CD14-positive monocyte (primary cell): ENCODE data around the gene ST3GAL3. TPM values are rescaled to one million over a fixed set of nuclear protein-coding genes. Genes with fewer than 3 reads are reported as not detected.

Experiments
- DNase-seq, 3 donors: peaks; one replicate each; pipeline ENCODE4 v3.0.0-alpha.2; 2011 to 2022
- H2AFZ ChIP-seq: 2 replicates; pipeline ENCODE4 v1.6.0; 2012; ENCODE audit warnings: mild to moderate bottlenecking, low read depth, low read length, inconsistent platforms; ENCODE audit not compliant: insufficient read depth, poor library complexity, severe bottlenecking
- H3K27ac ChIP-seq, 2 donors: 1 replicate in 1 of 2; 2 replicates in 1 of 2; pipeline ENCODE4 v1.5.1; 2012 to 2013; ENCODE audit warnings: low read length in 2 of 2, control low read depth in 1 of 2, inconsistent platforms in 1 of 2, low read depth in 1 of 2, mild to moderate bottlenecking in 1 of 2
- H3K27me3 ChIP-seq, 2 donors: one replicate each; pipeline versions ENCODE4 v1.6.0 to v1.6.1; 2011 to 2013; ENCODE audit warnings: low read length in 2 of 2; ENCODE audit not compliant: control insufficient read depth in 2 of 2, insufficient read depth in 2 of 2
- H3K36me3 ChIP-seq, 2 donors: replicated peaks in 1 of 2; 1 replicate in 1 of 2; 2 replicates in 1 of 2; pipeline versions ENCODE4 v1.5.1 to v1.6.1; 2012 to 2013; ENCODE audit warnings: low read length in 2 of 2, control low read depth in 1 of 2, inconsistent platforms in 1 of 2, mild to moderate bottlenecking in 1 of 2; ENCODE audit not compliant: insufficient read depth in 2 of 2, control insufficient read depth in 1 of 2
- H3K4me1 ChIP-seq, 2 donors: 1 replicate in 1 of 2; 2 replicates in 1 of 2; pipeline versions ENCODE4 v1.5.1 to v1.6.1; 2012 to 2013; ENCODE audit warnings: low read length in 2 of 2, control low read depth in 1 of 2, inconsistent platforms in 1 of 2, mild to moderate bottlenecking in 1 of 2, moderate library complexity in 1 of 2; ENCODE audit not compliant: insufficient read depth in 2 of 2, control insufficient read depth in 1 of 2
- H3K4me2 ChIP-seq: replicated peaks from 2 replicates; pipeline ENCODE3; 2012; ENCODE audit warnings: low read length, moderate library complexity, mild to moderate bottlenecking; ENCODE audit not compliant: poor library complexity, severe bottlenecking; ENCODE audit errors: extremely low read depth
- H3K4me3 ChIP-seq, 3 experiments: fragments of 200-600 bp in 1 of 3; sonication (generic) in 1 of 3; replicated peaks in 1 of 3; 1 replicate in 2 of 3; 2 replicates in 1 of 3; pipeline ENCODE4 v1.5.1; 2011 to 2013; ENCODE audit warnings: low read length in 3 of 3, mild to moderate bottlenecking in 3 of 3, control low read depth in 2 of 3, low read depth in 2 of 3, inconsistent platforms in 1 of 3, moderate library complexity in 1 of 3
- H3K79me2 ChIP-seq: 2 replicates; pipeline ENCODE4 v1.6.0; 2012; ENCODE audit warnings: mild to moderate bottlenecking, control low read depth, inconsistent platforms, low read length, moderate library complexity; ENCODE audit not compliant: insufficient read depth
- H3K9ac ChIP-seq: 2 replicates; pipeline ENCODE4 v1.6.0; 2017; ENCODE audit warnings: low read length, mild to moderate bottlenecking; ENCODE audit not compliant: insufficient read depth, poor library complexity, severe bottlenecking
- H3K9me3 ChIP-seq, 2 donors: replicated peaks in 1 of 2; 1 replicate in 1 of 2; 2 replicates in 1 of 2; pipeline versions ENCODE4 v1.5.1 to v1.6.1; 2012 to 2013; ENCODE audit warnings: low read length in 2 of 2, control low read depth in 1 of 2; ENCODE audit not compliant: control insufficient read depth in 1 of 2, insufficient read depth in 1 of 2
- H4K20me1 ChIP-seq: 2 replicates; pipeline ENCODE4 v1.6.0; 2012; ENCODE audit warnings: mild to moderate bottlenecking, low read length, control low read depth, moderate library complexity; ENCODE audit not compliant: insufficient read depth
- H3K27ac Mint-ChIP-seq, 7 donors: one replicate each; pipeline ENCODE4 v1.8.0; 2020; ENCODE audit warnings: mild to moderate bottlenecking in 7 of 7, mixed read lengths in 7 of 7, moderate library complexity in 6 of 7, inconsistent platforms in 2 of 7
- H3K27me3 Mint-ChIP-seq, 3 donors: one replicate each; pipeline ENCODE4 v1.8.0; 2021 to 2022; ENCODE audit warnings: low read depth in 3 of 3, mild to moderate bottlenecking in 3 of 3, mixed read lengths in 3 of 3, moderate library complexity in 3 of 3, inconsistent platforms in 1 of 3
- H3K36me3 Mint-ChIP-seq, 2 donors: one replicate each; pipeline ENCODE4 v1.8.0; 2020; ENCODE audit warnings: mixed read lengths in 2 of 2, inconsistent platforms in 1 of 2, mild to moderate bottlenecking in 1 of 2
- H3K4me1 Mint-ChIP-seq: one replicate; pipeline ENCODE4 v1.8.0; 2020; ENCODE audit warnings: mild to moderate bottlenecking, mixed read lengths
- H3K4me3 Mint-ChIP-seq, 2 donors: one replicate each; pipeline ENCODE4 v1.8.0; 2020; ENCODE audit warnings: mild to moderate bottlenecking in 2 of 2, mixed read lengths in 2 of 2, moderate library complexity in 1 of 2
- H3K9me3 Mint-ChIP-seq, 7 donors: one replicate each; pipeline ENCODE4 v1.8.0; 2020 to 2022; ENCODE audit warnings: mixed read lengths in 7 of 7, mild to moderate bottlenecking in 6 of 7, moderate library complexity in 6 of 7, inconsistent platforms in 2 of 7
- CTCF ChIP-seq: fragments of 200-600 bp; IDR thresholded peaks from one replicate; pipeline ENCODE4 v1.8.0; 2022; ENCODE audit warnings: antibody characterized with exemption, mild to moderate bottlenecking
- WGBS: methylation state at CpG from one replicate; pipeline ENCODE4 v1.1.5; 2013; ENCODE audit warnings: missing lambda C conversion rate; ENCODE audit not compliant: insufficient coverage; 5-methylcytosine and 5-hydroxymethylcytosine counted together
- intact Hi-C, 2 donors: fragments of 100-400 bp; cut with micrococcal nuclease; formaldehyde crosslinking; loops; one replicate each; pipeline versions ENCODE4 v1.15.0 to v1.15.1; 2023
- polyA plus RNA-seq, 3 donors: library from polyadenylated mRNA; depleted of rRNA in 1 of 3; unstranded in 2 of 3; stranded (reverse) in 1 of 3; fragments of 300-500 nt in 2 of 3; fragments of >200 nt in 1 of 3; fragmentation: Illumina TruSeq in 2 of 3; gene quantifications; 1 replicate in 2 of 3; 2 replicates in 1 of 3; pipeline ENCODE4 v1.2.3, GENCODE V29; 2012 to 2021

Gene ST3GAL3
- polyA plus RNA-seq, 3 donors = 1.6 to 4.5 (median 2.1) TPM

GRCh38 chr1:43877101-43877500, 169.8 kb downstream of the ST3GAL3 start:
- Histone ChIP-seq H3K79me2 (no peaks in the 10 kb centered on the region), H3K27ac (no peak overlapping the region), H3K4me2 (no peak overlapping the region), H4K20me1 (no peaks in the 10 kb centered on the region), H3K4me3 (no peak overlapping the region), H3K9ac (no peak overlapping the region), H2AFZ (no peak overlapping the region), H3K4me1 (peaks cover 5 to 8% of the 10 kb centered on the region in 2 donors), H3K36me3 (peaks cover 2 to 6% of the 10 kb centered on the region in 2 donors), H3K27me3 (no peaks in the 10 kb centered on the region), H3K9me3 (no peaks in the 10 kb centered on the region)
- intact Hi-C loops = loop anchor here in 1 of 2 donors (10.0 kb wide), 1 partner anchor 102 kb away; no protein-coding TSS in a partner anchor
- no CpG with 5 or more reads among the region's 2 CpGs for WGBS
- DNase-seq = peak in 1 of 3 donors; percentile 35
- H3K36me3 Mint-ChIP-seq = peaks cover 0 to 3% of the 10 kb centered on the region in 2 donors
- no peaks in the 10 kb centered on the region for H3K4me1 Mint-ChIP-seq
- peaks cover 0 to 2% (median 0%) of the 10 kb centered on the region in 3 donors for H3K27me3 Mint-ChIP-seq
- H3K27ac Mint-ChIP-seq = peak overlapping the region in 1 of 7 donors; percentile 16
- no peak for TF ChIP-seq CTCF
- H3K4me3 Mint-ChIP-seq = no peak overlapping the region
- H3K9me3 Mint-ChIP-seq = no peaks in the 10 kb centered on the region

- no peak overlapping the region for H2AFZ ChIP-seq
- TF ChIP-seq CTCF = no peak
- H3K27ac Mint-ChIP-seq = no peak overlapping the region
- no peaks in the 10 kb centered on the region for H3K9me3 ChIP-seq
- peaks cover 2 to 6% of the 10 kb centered on the region in 2 donors for H3K36me3 ChIP-seq
- H3K36me3 Mint-ChIP-seq = peaks cover 0 to 3% of the 10 kb centered on the region in 2 donors
- no peak overlapping the region for H3K4me3 Mint-ChIP-seq
- H3K9me3 Mint-ChIP-seq = no peaks in the 10 kb centered on the region
- H3K79me2 ChIP-seq = no peaks in the 10 kb centered on the region
- no peak for DNase-seq
- 93% methylated on average over 1 of the region's 2 CpGs for WGBS
- no peaks in the 10 kb centered on the region for H4K20me1 ChIP-seq
- peaks cover 0 to 4% of the 10 kb centered on the region in 2 donors for H3K4me1 ChIP-seq
- H3K4me2 ChIP-seq = no peak overlapping the region
- no peaks in the 10 kb centered on the region for H3K27me3 ChIP-seq
- no peak overlapping the region for H3K9ac ChIP-seq
- peaks cover 3% of the 10 kb centered on the region for H3K4me1 Mint-ChIP-seq
- intact Hi-C loops = loop anchor here in 1 of 2 donors (10.0 kb wide), 1 partner anchor 104 kb away; no protein-coding TSS in a partner anchor
- no peak overlapping the region for H3K4me3 ChIP-seq
- peaks cover 0 to 2% (median 2%) of the 10 kb centered on the region in 3 donors for H3K27me3 Mint-ChIP-seq
- no peak overlapping the region for H3K27ac ChIP-seq
Observed at GRCh38 chr1:43878440-43878839, 171.1 kb downstream of the ST3GAL3 start.
